Activated CD4-positive, alpha-beta T cell treated with anti-CD3 and anti-CD28 coated beads, Interleukin-2, amount 10 ng/mL, durations not matched to agents 24 days and 14 days (primary cell): ENCODE measurements around the gene PILRB. TPM values are rescaled to one million over a fixed set of nuclear protein-coding genes. Genes with fewer than 3 reads are reported as not detected.

ENCODE experiments used
- DNase-seq: peaks from one replicate; pipeline ENCODE4 v3.0.0; 2022
- H3K27ac Mint-ChIP-seq: one replicate; pipeline ENCODE4 v1.8.0; 2022; ENCODE audit warnings: mild to moderate bottlenecking, mixed read lengths
- H3K27me3 Mint-ChIP-seq: one replicate; pipeline ENCODE4 v1.8.0; 2022; ENCODE audit warnings: mixed read lengths
- H3K36me3 Mint-ChIP-seq: one replicate; pipeline ENCODE4 v1.8.0; 2022; ENCODE audit warnings: low read depth, mild to moderate bottlenecking, mixed read lengths
- H3K4me1 Mint-ChIP-seq: one replicate; pipeline ENCODE4 v1.8.0; 2021; ENCODE audit warnings: mixed read lengths
- H3K4me3 Mint-ChIP-seq: one replicate; pipeline ENCODE4 v1.8.0; 2022; ENCODE audit warnings: mild to moderate bottlenecking, moderate library complexity, mixed read lengths
- H3K9me3 Mint-ChIP-seq: one replicate; pipeline ENCODE4 v1.8.0; 2021; ENCODE audit warnings: mixed read lengths
- intact Hi-C: fragments of 100-400 bp; cut with micrococcal nuclease; formaldehyde crosslinking; loops from one replicate; pipeline ENCODE4 v1.15.1; 2023
- total RNA-seq: library from RNA; stranded (reverse); gene quantifications from 2 replicates; pipeline ENCODE4 v1.2.3, GENCODE V29; 2022

The PILRB gene
- total RNA-seq, 1 donor from 2014 or later = 74.6 TPM

GRCh38 chr7:100413889-100414288 lies 56.0 kb downstream of the PILRB start:
- Mint-ChIP-seq H3K4me3 (no peak overlapping the region), H3K9me3 (no peaks in the 10 kb centered on the region), H3K4me1 (peaks cover 7% of the 10 kb centered on the region), H3K27ac (no peak overlapping the region), H3K36me3 (no peaks in the 10 kb centered on the region), H3K27me3 (peaks cover 4% of the 10 kb centered on the region)
- no peak for DNase-seq
- intact Hi-C loops = no loop called here

- peaks cover 8% of the 10 kb centered on the region for H3K27me3 Mint-ChIP-seq
- H3K4me1 Mint-ChIP-seq = peaks cover 7% of the 10 kb centered on the region
- DNase-seq = no peak
- H3K4me3 Mint-ChIP-seq = no peak overlapping the region
- H3K27ac Mint-ChIP-seq = no peak overlapping the region
- H3K36me3 Mint-ChIP-seq = no peaks in the 10 kb centered on the region
- intact Hi-C loops = no loop called here
- no peaks in the 10 kb centered on the region for H3K9me3 Mint-ChIP-seq
These were observed 57.5 kb downstream of the PILRB start for GRCh38 chr7:100415448-100415847.

Other genes with a start within 250 kb of the PILRB start
- gene TAF6, start 238.8 kb upstream of the PILRB start, total RNA-seq = 68.4 and 71.5 TPM in 2 replicates
- 16.2 and 17.0 TPM in 2 replicates for gene CNPY4, start 238.5 kb upstream of the PILRB start, total RNA-seq
- 3.0 and 3.5 TPM in 2 replicates for gene MBLAC1, start 231.2 kb upstream of the PILRB start, total RNA-seq
- 123 and 126 TPM in 2 replicates for gene LAMTOR4, start 209.2 kb upstream of the PILRB start, total RNA-seq
- gene TRAPPC14, start 199.4 kb upstream of the PILRB start, total RNA-seq = 31.7 and 39.2 TPM in 2 replicates
- gene GAL3ST4, start 189.5 kb upstream of the PILRB start, total RNA-seq = 2.1 TPM in 2 replicates
- gene GPC2, start 180.7 kb upstream of the PILRB start, total RNA-seq = 6.3 and 7.9 TPM in 2 replicates
- 23.7 TPM in 2 replicates for gene STAG3, start 180.2 kb upstream of the PILRB start, total RNA-seq
- 20.9 and 21.6 TPM in 2 replicates for gene PVRIG, start 138.2 kb upstream of the PILRB start, total RNA-seq
- gene SPDYE3, start 50.4 kb upstream of the PILRB start, total RNA-seq = not detected in 2 replicates
- 9.8 and 11.6 TPM in 2 replicates for gene PILRA, start 15.4 kb downstream of the PILRB start, total RNA-seq
- 1.7 and 2.6 TPM in 2 replicates for gene ZCWPW1, start 70.6 kb downstream of the PILRB start, total RNA-seq
- 55.8 and 57.2 TPM in 2 replicates for gene MEPCE, start 71.7 kb downstream of the PILRB start, total RNA-seq
- 52.8 and 59.9 TPM in 2 replicates for gene PPP1R35, start 78.4 kb downstream of the PILRB start, total RNA-seq
- gene SPACDR, start 106.1 kb downstream of the PILRB start, total RNA-seq = 2.7 and 2.9 TPM in 2 replicates
- 113 and 121 TPM in 2 replicates for gene TSC22D4, start 121.1 kb downstream of the PILRB start, total RNA-seq
- gene NYAP1, start 125.8 kb downstream of the PILRB start, total RNA-seq = 0.17 and 0.49 TPM in 2 replicates
- 112 and 114 TPM in 2 replicates for gene AGFG2, start 181.1 kb downstream of the PILRB start, total RNA-seq
- gene SAP25, start 215.8 kb downstream of the PILRB start, total RNA-seq = 9.2 and 11.3 TPM in 2 replicates
- gene LRCH4, start 228.0 kb downstream of the PILRB start, total RNA-seq = 86.0 and 89.2 TPM in 2 replicates
- 0.38 and 0.42 TPM in 2 replicates for gene FBXO24, start 228.2 kb downstream of the PILRB start, total RNA-seq
- gene PCOLCE, start 244.2 kb downstream of the PILRB start, total RNA-seq = 4.8 and 5.0 TPM in 2 replicates